ENCODE results near the gene GNAQ. TPM values are rescaled to one million over a fixed set of nuclear protein-coding genes. Genes with fewer than 3 reads are reported as not detected.
"Not testable (repeated sequence)": the region's sequence is repeated elsewhere in the genome, so short reads cannot be mapped to it uniquely, and the experiment has no call there.

GNAQ gene
- polyA plus RNA-seq, 2 of the 4 experiments (the other 2 are of a cell fraction) = 17.9 to 60.0 TPM

DNA sequence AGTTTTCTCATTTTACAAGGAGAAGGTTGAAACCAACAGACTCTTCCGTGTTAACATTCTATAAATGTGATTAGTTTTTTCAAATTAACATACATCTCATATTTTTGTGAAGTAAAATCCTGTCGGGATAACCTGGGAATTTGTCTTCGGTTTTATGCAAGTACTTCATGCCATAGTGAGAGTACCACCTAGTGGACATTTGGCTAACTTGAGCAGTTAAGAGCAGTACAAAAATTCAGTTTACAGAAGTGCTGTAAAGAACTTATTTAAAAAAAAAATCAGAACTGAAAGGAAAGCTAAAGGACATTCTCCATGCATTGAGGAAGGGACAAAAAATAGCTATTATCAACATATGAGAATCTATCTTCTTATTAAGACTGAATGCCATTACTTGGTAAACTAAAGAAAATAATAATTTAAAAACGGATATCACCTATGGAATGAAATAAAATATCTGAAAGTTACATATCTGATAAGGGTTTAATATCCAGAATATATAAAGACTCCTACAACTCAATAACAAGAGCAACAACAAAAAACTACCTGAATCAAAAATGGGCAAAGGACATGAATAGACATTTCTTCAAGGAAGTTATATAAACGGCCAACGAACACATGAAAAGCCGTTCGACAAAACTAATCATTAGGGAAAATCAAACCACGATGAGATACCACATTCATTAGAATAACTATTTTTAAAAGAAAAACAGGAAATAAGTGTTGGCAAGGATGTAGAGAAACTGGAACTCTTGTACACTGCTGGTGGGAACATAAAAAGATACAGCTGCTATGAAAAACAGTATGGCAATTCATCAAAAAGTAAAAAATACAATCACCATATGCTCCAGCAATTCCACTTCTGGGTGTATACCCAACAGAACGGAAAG is 266.5 kb downstream of the GNAQ start:
- 75% methylated on average over 10 of the region's 10 CpGs for WGBS (ENCODE audit: missing lambda C conversion rate)
- POLR2A ChIA-PET = no interaction called here

DNA sequence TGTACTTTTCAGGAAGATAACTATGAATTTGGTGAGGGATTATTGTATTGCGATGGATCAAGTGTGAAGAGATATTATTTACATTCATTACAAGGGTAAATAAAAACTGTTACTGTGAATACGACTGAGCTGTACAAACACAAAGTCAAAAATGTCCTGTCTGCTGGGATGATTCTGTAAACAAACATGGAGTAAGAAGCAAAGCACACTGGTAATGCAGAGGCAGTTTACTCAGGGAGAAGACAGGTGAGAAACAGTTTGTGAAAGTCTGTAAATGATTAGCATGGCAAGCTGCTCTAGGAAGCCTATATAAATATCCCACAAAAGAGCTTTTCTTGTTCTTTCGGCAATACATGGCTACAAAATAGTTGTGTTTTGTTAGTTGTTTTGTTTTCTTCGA is 268.0 kb downstream of the GNAQ start:
- CTCF ChIA-PET = interaction anchor here (0.7 to 3.1 kb wide), 10 partner anchors 12 to 330 kb away, joined by 3 to 10 read pairs (median 3); no protein-coding TSS in a partner anchor
- Histone ChIP-seq H3K4me1 (peaks cover 13% of the 10 kb centered on the region), H3K27ac (no peak overlapping the region), H3K4me3 (no peak overlapping the region), H3K4me2 (peak overlapping the region; percentile 51), H3K9me3 (no peaks in the 10 kb centered on the region)
- FAIRE-seq (no peak), DNase-seq (ENCODE audit: low read depth in 1 of 2, low spot score in 1 of 2) (peak in 1 of 2 experiments; percentile 24), ATAC-seq (peak in 1 of 2 experiments; percentile 46; a peak in 2 of 6 replicates)
- WGBS (ENCODE audit: missing lambda C conversion rate) = 33% methylated on average over 4 of the region's 4 CpGs
- POLR2A ChIA-PET = no interaction called here
- TF ChIP-seq EHMT2 (IDR thresholded peaks at IDR 0.05; ENCODE audit: low read depth) (no peak), MAFK (IDR thresholded peaks at IDR 0.05; ENCODE audit: partially characterized antibody) (no peak)

More for the DNA sequence above, 266.5 kb downstream of the GNAQ start:
- peaks cover 13% of the 10 kb centered on the region for H3K4me1 ChIP-seq
- DNase-seq (ENCODE audit: low read depth in 1 of 2, low spot score in 1 of 2) (peak in 1 of 2 experiments; percentile 77), FAIRE-seq (no peak), ATAC-seq (peak in 1 of 2 experiments; percentile 81; a peak in 4 of 6 replicates)
- no peak overlapping the region for H3K4me2 ChIP-seq
- no peaks in the 10 kb centered on the region for H3K9me3 ChIP-seq
- CTCF ChIA-PET = interaction anchor here (0.6 to 3.1 kb wide), 15 partner anchors 10 to 360 kb away, joined by 3 to 10 read pairs (median 3); no protein-coding TSS in a partner anchor
- no peak overlapping the region for H3K27ac ChIP-seq
- no peak overlapping the region for H3K4me3 ChIP-seq
- TF ChIP-seq, protein P1, sequence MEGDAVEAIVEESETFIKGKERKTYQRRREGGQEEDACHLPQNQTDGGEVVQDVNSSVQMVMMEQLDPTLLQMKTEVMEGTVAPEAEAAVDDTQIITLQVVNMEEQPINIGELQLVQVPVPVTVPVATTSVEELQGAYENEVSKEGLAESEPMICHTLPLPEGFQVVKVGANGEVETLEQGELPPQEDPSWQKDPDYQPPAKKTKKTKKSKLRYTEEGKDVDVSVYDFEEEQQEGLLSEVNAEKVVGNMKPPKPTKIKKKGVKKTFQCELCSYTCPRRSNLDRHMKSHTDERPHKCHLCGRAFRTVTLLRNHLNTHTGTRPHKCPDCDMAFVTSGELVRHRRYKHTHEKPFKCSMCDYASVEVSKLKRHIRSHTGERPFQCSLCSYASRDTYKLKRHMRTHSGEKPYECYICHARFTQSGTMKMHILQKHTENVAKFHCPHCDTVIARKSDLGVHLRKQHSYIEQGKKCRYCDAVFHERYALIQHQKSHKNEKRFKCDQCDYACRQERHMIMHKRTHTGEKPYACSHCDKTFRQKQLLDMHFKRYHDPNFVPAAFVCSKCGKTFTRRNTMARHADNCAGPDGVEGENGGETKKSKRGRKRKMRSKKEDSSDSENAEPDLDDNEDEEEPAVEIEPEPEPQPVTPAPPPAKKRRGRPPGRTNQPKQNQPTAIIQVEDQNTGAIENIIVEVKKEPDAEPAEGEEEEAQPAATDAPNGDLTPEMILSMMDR (IDR thresholded peaks at IDR 0.05) = peak; percentile 67
- TF ChIP-seq ZSCAN20 (CRISPR knock-in tag; IDR thresholded peaks at IDR 0.05) = no peak
- TF ChIP-seq SMC3 (IDR thresholded peaks at IDR 0.05) = peak; percentile 56
- peak; percentile 56 to 59 for TF ChIP-seq RAD21 (conservative IDR thresholded peaks at IDR 0.05 in 1 of 2, IDR thresholded peaks at IDR 0.05 in 1 of 2)

DNA sequence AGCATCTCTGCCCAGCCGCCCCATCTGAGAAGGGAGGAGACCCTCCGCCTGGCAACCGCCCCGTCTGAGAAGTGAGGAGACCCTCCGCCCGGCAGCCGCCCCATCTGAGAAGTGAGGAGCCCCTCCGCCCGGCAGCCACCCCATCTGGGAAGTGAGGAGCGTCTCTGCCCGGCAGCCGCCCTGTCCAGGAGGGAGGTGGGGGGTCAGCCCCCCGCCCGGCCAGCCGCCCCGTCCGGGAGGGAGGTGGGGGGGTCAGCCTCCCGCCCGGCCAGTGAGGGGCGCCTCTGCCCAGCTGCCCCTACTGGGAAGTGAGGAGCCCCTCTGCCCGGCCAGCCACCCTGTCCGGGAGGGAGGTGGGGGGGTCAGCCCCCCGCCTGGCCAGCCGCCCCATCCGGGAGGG is 270.7 kb downstream of the GNAQ start:
- FAIRE-seq = not testable (repeated sequence)

DNA sequence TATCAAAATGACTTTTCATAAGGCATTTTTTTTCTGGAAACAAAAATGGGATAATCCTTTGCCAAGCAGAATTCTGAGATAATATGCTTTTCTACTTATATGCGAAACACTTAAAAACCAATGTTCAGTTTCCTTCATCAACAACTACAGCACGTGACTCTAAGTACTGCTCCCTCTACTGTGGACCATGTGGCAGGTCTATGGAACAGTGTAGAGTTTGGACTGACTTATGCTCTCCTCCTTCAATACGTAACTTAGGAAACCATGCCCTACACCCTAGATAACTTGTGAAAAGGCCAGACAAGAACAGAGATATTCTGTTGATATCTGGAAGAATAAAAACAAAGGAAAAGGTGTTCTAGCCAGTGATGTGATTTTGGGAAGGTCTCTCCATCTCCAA is 272.2 kb downstream of the GNAQ start:
- Histone ChIP-seq H3K4me3 (no peak overlapping the region), H3K4me1 (peaks cover 13% of the 10 kb centered on the region), H3K27ac (no peak overlapping the region), H3K9me3 (0 out of 3 replicates have a peak, but pooled peaks cover 3% of the 10 kb centered on the region), H3K4me2 (no peak overlapping the region)
- TF ChIP-seq, protein P2, sequence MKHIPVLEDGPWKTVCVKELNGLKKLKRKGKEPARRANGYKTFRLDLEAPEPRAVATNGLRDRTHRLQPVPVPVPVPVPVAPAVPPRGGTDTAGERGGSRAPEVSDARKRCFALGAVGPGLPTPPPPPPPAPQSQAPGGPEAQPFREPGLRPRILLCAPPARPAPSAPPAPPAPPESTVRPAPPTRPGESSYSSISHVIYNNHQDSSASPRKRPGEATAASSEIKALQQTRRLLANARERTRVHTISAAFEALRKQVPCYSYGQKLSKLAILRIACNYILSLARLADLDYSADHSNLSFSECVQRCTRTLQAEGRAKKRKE (CRISPR knock-in tag; IDR thresholded peaks at IDR 0.05; ENCODE audit: low read depth) = no peak
- TF ChIP-seq, protein P1 (IDR thresholded peaks at IDR 0.05) = no peak
- no peak for TF ChIP-seq CBX8 (IDR thresholded peaks at IDR 0.05)
- no peak for TF ChIP-seq ESRRA (IDR thresholded peaks at IDR 0.05; ENCODE audit: borderline replicate concordance, low read length)
- TF ChIP-seq, protein P3, sequence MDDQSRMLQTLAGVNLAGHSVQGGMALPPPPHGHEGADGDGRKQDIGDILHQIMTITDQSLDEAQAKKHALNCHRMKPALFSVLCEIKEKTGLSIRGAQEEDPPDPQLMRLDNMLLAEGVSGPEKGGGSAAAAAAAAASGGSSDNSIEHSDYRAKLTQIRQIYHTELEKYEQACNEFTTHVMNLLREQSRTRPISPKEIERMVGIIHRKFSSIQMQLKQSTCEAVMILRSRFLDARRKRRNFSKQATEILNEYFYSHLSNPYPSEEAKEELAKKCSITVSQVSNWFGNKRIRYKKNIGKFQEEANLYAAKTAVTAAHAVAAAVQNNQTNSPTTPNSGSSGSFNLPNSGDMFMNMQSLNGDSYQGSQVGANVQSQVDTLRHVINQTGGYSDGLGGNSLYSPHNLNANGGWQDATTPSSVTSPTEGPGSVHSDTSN (IDR thresholded peaks at IDR 0.05) = no peak
- no peak for TF ChIP-seq JUN (IDR thresholded peaks at IDR 0.05)
- no peak for TF ChIP-seq ZC3H11A (IDR thresholded peaks at IDR 0.05)
- TF ChIP-seq, protein P4, sequence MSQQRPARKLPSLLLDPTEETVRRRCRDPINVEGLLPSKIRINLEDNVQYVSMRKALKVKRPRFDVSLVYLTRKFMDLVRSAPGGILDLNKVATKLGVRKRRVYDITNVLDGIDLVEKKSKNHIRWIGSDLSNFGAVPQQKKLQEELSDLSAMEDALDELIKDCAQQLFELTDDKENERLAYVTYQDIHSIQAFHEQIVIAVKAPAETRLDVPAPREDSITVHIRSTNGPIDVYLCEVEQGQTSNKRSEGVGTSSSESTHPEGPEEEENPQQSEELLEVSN (IDR thresholded peaks at IDR 0.05; ENCODE audit: borderline replicate concordance, low read depth) = no peak
- TF ChIP-seq, protein P5, sequence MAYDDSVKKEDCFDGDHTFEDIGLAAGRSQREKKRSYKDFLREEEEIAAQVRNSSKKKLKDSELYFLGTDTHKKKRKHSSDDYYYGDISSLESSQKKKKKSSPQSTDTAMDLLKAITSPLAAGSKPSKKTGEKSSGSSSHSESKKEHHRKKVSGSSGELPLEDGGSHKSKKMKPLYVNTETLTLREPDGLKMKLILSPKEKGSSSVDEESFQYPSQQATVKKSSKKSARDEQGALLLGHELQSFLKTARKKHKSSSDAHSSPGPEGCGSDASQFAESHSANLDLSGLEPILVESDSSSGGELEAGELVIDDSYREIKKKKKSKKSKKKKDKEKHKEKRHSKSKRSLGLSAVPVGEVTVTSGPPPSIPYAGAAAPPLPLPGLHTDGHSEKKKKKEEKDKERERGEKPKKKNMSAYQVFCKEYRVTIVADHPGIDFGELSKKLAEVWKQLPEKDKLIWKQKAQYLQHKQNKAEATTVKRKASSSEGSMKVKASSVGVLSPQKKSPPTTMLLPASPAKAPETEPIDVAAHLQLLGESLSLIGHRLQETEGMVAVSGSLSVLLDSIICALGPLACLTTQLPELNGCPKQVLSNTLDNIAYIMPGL (CRISPR knock-in tag; IDR thresholded peaks at IDR 0.05; ENCODE audit: borderline replicate concordance) = no peak
- TF ChIP-seq CEBPB (IDR thresholded peaks at IDR 0.05) = no peak
- 84% methylated on average over 3 of the region's 3 CpGs for WGBS (ENCODE audit: missing lambda C conversion rate)
- no peak for DNase-seq (ENCODE audit: low read depth in 1 of 2, low spot score in 1 of 2)
- FAIRE-seq = no peak
- ATAC-seq = peak in 1 of 2 experiments; percentile 56; a peak in 1 of 6 replicates
- CTCF ChIA-PET = interaction anchor here (1.0 kb wide), 1 partner anchor 326 kb away, joined by 3 read pairs; no protein-coding TSS in a partner anchor
- POLR2A ChIA-PET = no interaction called here

More for the DNA sequence above, 270.7 kb downstream of the GNAQ start:
- WGBS (ENCODE audit: missing lambda C conversion rate) = no CpG with 5 or more reads among the region's 25 CpGs
- ATAC-seq; DNase-seq (ENCODE audit: low read depth in 1 of 2, low spot score in 1 of 2); H3K9me3 ChIP-seq; H3K4me3 ChIP-seq; POLR2A ChIA-PET; H3K27ac ChIP-seq; CTCF ChIA-PET; H3K4me2 ChIP-seq: not testable (repeated sequence)
- H3K4me1 ChIP-seq = peaks cover 13% of the 10 kb centered on the region
